K562 (cell line): Measurements from ENCODE around the gene SCN8A. TPM values are rescaled to one million over a fixed set of nuclear protein-coding genes. Genes with fewer than 3 reads are reported as not detected.

Experiments
- ATAC-seq: fragments of 200-7000 bp; cut with Tn5 transposase; 3 replicates; pipeline ENCODE4 v1.9.1; 2020; ENCODE audit warnings: moderate library complexity
- BruUV-seq: library from RNA; stranded (reverse); fragments of 400-500 nt; replicated peaks from 2 replicates; lab custom pipeline; 2021; lab: Mats Ljungman, UMichigan
- CTCF ChIA-PET: fragments of 300-600 bp; formaldehyde crosslinking; extraction: SDS; loops from one replicate; lab custom pipeline; 2021; ENCODE audit warnings: low intra/inter-chr PET ratio; lab: Yijun Ruan, JAX
- POLR2A ChIA-PET: fragments of 300-600, 350-650 bp; sonication (Branson Sonifier 250); formaldehyde crosslinking; extraction: SDS; loops from one replicate; lab custom pipeline; 2021; ENCODE audit warnings: antibody characterized with exemption, inconsistent platforms; lab: Yijun Ruan, JAX
- DNase-seq, 4 experiments: peaks; one replicate each; pipeline versions ENCODE4 v3.0.0 to v3.0.0-alpha.2; 2011 to 2018; ENCODE audit warnings: low spot score in 3 of 4, mixed read lengths in 3 of 4; ENCODE audit errors: extremely low read depth in 1 of 4
- FAIRE-seq: peaks from 2 replicates; lab custom pipeline; 2011; peaks lifted over from hg19 to GRCh38; lab: Jason Lieb, UNC
- H2AFZ ChIP-seq: 2 replicates; pipeline ENCODE4 v1.6.0; 2011; ENCODE audit warnings: low read depth, low read length, control low read depth, inconsistent platforms
- H3K27ac ChIP-seq: fragments of 200-600 bp; 3 replicates; pipeline ENCODE4 v1.8.0; 2011; ENCODE audit warnings: low read depth, mild to moderate bottlenecking, control low read depth, inconsistent platforms, low read length, moderate library complexity, mixed read lengths; ENCODE audit errors: extremely low read depth
- H3K27me3 ChIP-seq, 2 experiments: fragments of 300-600 bp in 1 of 2; 2 replicates in 1 of 2; 3 replicates in 1 of 2; pipeline versions ENCODE4 v1.6.0 to v1.8.0; 2011; ENCODE audit warnings: inconsistent platforms in 2 of 2, low read length in 2 of 2, mild to moderate bottlenecking in 1 of 2, mixed read lengths in 1 of 2, moderate library complexity in 1 of 2; ENCODE audit not compliant: control insufficient read depth in 2 of 2, insufficient read depth in 2 of 2
- H3K36me3 ChIP-seq: fragments of 300-600 bp; 3 replicates; pipeline ENCODE4 v1.8.0; 2011; ENCODE audit warnings: mild to moderate bottlenecking, low read length, inconsistent platforms; ENCODE audit not compliant: control insufficient read depth, insufficient read depth
- H3K4me1 ChIP-seq, 2 experiments: fragments of 200-600 bp in 1 of 2; replicated peaks in 1 of 2; 2 replicates in 1 of 2; 3 replicates in 1 of 2; pipeline versions ENCODE4 v1.5.1 to v1.8.0; 2011; ENCODE audit warnings: inconsistent platforms in 2 of 2, low read length in 2 of 2, mild to moderate bottlenecking in 1 of 2, mixed read lengths in 1 of 2, moderate library complexity in 1 of 2; ENCODE audit not compliant: control insufficient read depth in 2 of 2, insufficient read depth in 2 of 2
- H3K4me2 ChIP-seq: 2 replicates; pipeline ENCODE4 v1.6.1; 2011; ENCODE audit warnings: low read length, control low read depth, inconsistent platforms, mixed read lengths; ENCODE audit not compliant: insufficient read depth
- H3K4me3 ChIP-seq: fragments of 200-600 bp; sonication (generic), shearing (Covaris generic); 2 replicates; pipeline ENCODE4 v1.5.1; 2016; ENCODE audit warnings: control low read depth, inconsistent platforms
- H3K79me2 ChIP-seq: fragments of 200-600 bp; 3 replicates; pipeline ENCODE4 v1.8.0; 2011; ENCODE audit warnings: low read length, inconsistent platforms; ENCODE audit not compliant: control insufficient read depth, insufficient read depth
- H3K9ac ChIP-seq, 2 experiments: 2 replicates each; pipeline versions ENCODE4 v1.6.0 to v1.6.1; 2011; ENCODE audit warnings: low read depth in 2 of 2, low read length in 2 of 2, control low read depth in 1 of 2, inconsistent platforms in 1 of 2, mild to moderate bottlenecking in 1 of 2, mixed read lengths in 1 of 2; ENCODE audit not compliant: insufficient read depth in 1 of 2
- H3K9me1 ChIP-seq: one replicate; pipeline ENCODE4 v1.6.0; 2011; ENCODE audit warnings: inconsistent platforms, mild to moderate bottlenecking, low read length, moderate library complexity; ENCODE audit not compliant: control insufficient read depth, insufficient read depth
- H3K9me3 ChIP-seq: replicated peaks from 2 replicates; pipeline ENCODE4 v1.5.1; 2011; ENCODE audit warnings: low read depth, low read length, inconsistent platforms; ENCODE audit not compliant: control insufficient read depth, insufficient read depth
- H4K20me1 ChIP-seq: replicated peaks from 2 replicates; pipeline ENCODE4 v1.6.1; 2011; ENCODE audit warnings: low read length, inconsistent platforms, mixed read lengths; ENCODE audit not compliant: control insufficient read depth, insufficient read depth
- CGGBP1 ChIP-seq: fragments of 250-450 bp; sonication (Bioruptor Pico); IDR thresholded peaks from 2 replicates; pipeline ENCODE4 v1.9.0; 2021; ENCODE audit warnings: mild to moderate bottlenecking
- CTBP1 ChIP-seq: fragments of 450-650 bp; IDR thresholded peaks from 2 replicates; pipeline ENCODE4 v1.6.1; 2016; ENCODE audit warnings: borderline replicate concordance
- ELF2 ChIP-seq: fragments of 250-450 bp; sonication (Bioruptor Pico); IDR thresholded peaks from 2 replicates; pipeline ENCODE4 v1.5.0; 2021; ENCODE audit warnings: mild to moderate bottlenecking
- ID3 ChIP-seq, 2 experiments: fragments of 250-450 bp in 1 of 2; fragments of 450-650 bp in 1 of 2; sonication (Bioruptor Pico) in 1 of 2; IDR thresholded peaks; 2 replicates each; pipeline versions ENCODE4 v1.6.1 to v1.8.0; 2016 to 2021; ENCODE audit warnings: mild to moderate bottlenecking in 2 of 2, moderate library complexity in 2 of 2, missing compliant biosample characterization in 1 of 2, missing genetic modification characterization in 1 of 2
- ILK ChIP-seq: fragments of 450-650 bp; IDR thresholded peaks from 2 replicates; pipeline ENCODE4 v1.6.1; 2016; ENCODE audit warnings: missing genetic modification characterization, low read depth, mild to moderate bottlenecking, missing compliant biosample characterization, moderate library complexity, borderline replicate concordance
- MTA2 ChIP-seq: fragments of 450-650 bp; IDR thresholded peaks from 2 replicates; pipeline ENCODE4 v1.6.1; 2016; ENCODE audit warnings: low read depth
- MYBL2 ChIP-seq, 2 experiments: fragments of 450-650 bp in 1 of 2; sonication (generic) in 1 of 2; formaldehyde crosslinking in 1 of 2; IDR thresholded peaks; 2 replicates each; pipeline versions ENCODE4 v1.6.1 to v1.8.1; 2017 to 2022; ENCODE audit warnings: borderline replicate concordance in 1 of 2, inconsistent platforms in 1 of 2, low read depth in 1 of 2, mild to moderate bottlenecking in 1 of 2, missing genetic modification reagents in 1 of 2, moderate library complexity in 1 of 2
- SMAD3 ChIP-seq: fragments of 450-650 bp; formaldehyde crosslinking; conservative IDR thresholded peaks from 2 replicates; pipeline ENCODE4 v1.4.0; 2020; ENCODE audit warnings: mild to moderate bottlenecking
- TARDBP ChIP-seq: fragments of 450-650 bp; IDR thresholded peaks from 2 replicates; pipeline ENCODE4 v1.6.1; 2016
- UBTF ChIP-seq, 2 experiments: IDR thresholded peaks; 2 replicates each; pipeline ENCODE4 v1.6.1; 2012; ENCODE audit warnings: improper control_type of control experiment in 2 of 2, low read depth in 2 of 2, low read length in 2 of 2, borderline replicate concordance in 1 of 2
- ZC3H4 ChIP-seq: sonication (generic); formaldehyde crosslinking; IDR thresholded peaks from 2 replicates; pipeline ENCODE4 v1.9.0; 2021; ENCODE audit warnings: missing genetic modification reagents, borderline replicate concordance
- WGBS: fragments of 100-300 bp; shearing (Covaris generic); methylation state at CpG from one replicate; pipeline ENCODE4 v1.1.6; 2016; ENCODE audit warnings: low coverage, mixed read lengths; ENCODE audit not compliant: insufficient coverage; ENCODE audit errors: missing lambda C conversion rate; 5-methylcytosine and 5-hydroxymethylcytosine counted together
- in situ Hi-C: fragments of 300-500 bp; cut with MboI; formaldehyde crosslinking; loops from 4 replicates; pipeline ENCODE4 v1.15.0; 2018; ENCODE audit warnings: inconsistent platforms, mixed read lengths
- intact Hi-C: fragments of 100-400 bp; cut with micrococcal nuclease; formaldehyde crosslinking; loops from 2 replicates; pipeline ENCODE4 v1.14.2; 2022
- polyA plus RNA-seq, 8 experiments: library from polyadenylated mRNA; depleted of rRNA in 4 of 8; stranded (reverse) in 5 of 8; unstranded in 3 of 8; fragments of >200 nt; fragmentation: Nextera tagmentation in 2 of 8; fragmentation: Illumina TruSeq in 1 of 8; extraction: Ambion mirVana in 2 of 8; extraction: Trizol in 1 of 8; gene quantifications; 2 replicates each; pipeline versions ENCODE4 v1.2.1 to v1.2.3, GENCODE V29; 2011 to 2014; ENCODE audit warnings: inconsistent platforms in 1 of 8, missing spikeins in 1 of 8
- total RNA-seq, 7 experiments: library from RNA; depleted of rRNA in 6 of 7; stranded (reverse); fragments of >200 nt in 6 of 7; fragmentation: Illumina TruSeq in 2 of 7; extraction: Trizol in 2 of 7; gene quantifications; 2 replicates each; pipeline versions ENCODE4 v1.2.1 to v1.2.3, GENCODE V29; 2011 to 2021; ENCODE audit warnings: low replicate concordance in 1 of 7
- TF ChIP-seq, protein P1 (sequence below): fragments of 250-450 bp; sonication (Bioruptor Pico); IDR thresholded peaks from 2 replicates; pipeline ENCODE4 v1.5.1; 2021; ENCODE audit warnings: mild to moderate bottlenecking
- TF ChIP-seq, protein P2 (sequence below): fragments of 450-650 bp; formaldehyde crosslinking; IDR thresholded peaks from 2 replicates; pipeline ENCODE4 v1.4.0; 2020; ENCODE audit warnings: mild to moderate bottlenecking, mixed read lengths

SCN8A gene
- total and polyA plus RNA-seq, 9 of the 15 experiments (the other 6 are each of a cell fraction or from before 2014, with no cell fraction given), result 0.03 to 0.29 (median 0.15) TPM; not detected in 1

- no peaks in the 10 kb centered on the region for H3K9me1 ChIP-seq
- H2AFZ ChIP-seq, result no peak overlapping the region
- H3K9ac ChIP-seq, result no peak overlapping the region
- intact Hi-C loops (loop anchor here (10.0 kb wide), 1 partner anchor 294 kb away; no protein-coding TSS in a partner anchor), in situ Hi-C loops (no loop called here)
- H3K27ac ChIP-seq, result no peak overlapping the region
- CTCF ChIA-PET, result interaction anchor here (0.6 kb wide), 1 partner anchor 19 kb away, joined by 3 read pairs; no protein-coding TSS in a partner anchor
- ATAC-seq (no peak), DNase-seq (no peak), FAIRE-seq (no peak)
- no peaks in the 10 kb centered on the region for H3K79me2 ChIP-seq
- H4K20me1 ChIP-seq, result peaks cover 10% of the 10 kb centered on the region
- no peaks in the 10 kb centered on the region for H3K9me3 ChIP-seq
- no peaks in the 10 kb centered on the region for H3K36me3 ChIP-seq
- H3K4me3 ChIP-seq, result no peak overlapping the region
- WGBS, result 15% methylated on average over 5 of the region's 5 CpGs
- peaks cover 3 to 12% of the 10 kb centered on the region in 2 experiments; a peak in 3 of 5 replicates for H3K4me1 ChIP-seq
- peaks cover 19 to 68% of the 10 kb centered on the region in 2 experiments; a peak in 4 of 5 replicates for H3K27me3 ChIP-seq
- no peak overlapping the region for H3K4me2 ChIP-seq
- POLR2A ChIA-PET, result interaction anchor here (0.6 kb wide), 1 partner anchor 46 kb away, joined by 3 read pairs; no protein-coding TSS in a partner anchor
- TF ChIP-seq ID3 (CRISPR knock-in tag; IDR thresholded peaks at IDR 0.05), result no peak
- TF ChIP-seq ID3 (tag; IDR thresholded peaks at IDR 0.05), result no peak
- TF ChIP-seq ELF2 (CRISPR knock-in tag), result no peak
- TF ChIP-seq MYBL2 (IDR thresholded peaks at IDR 0.05; ENCODE audit: low read depth), result no peak
- TF ChIP-seq MYBL2 (CRISPR knock-in tag; IDR thresholded peaks at IDR 0.05; ENCODE audit: borderline replicate concordance), result no peak
- TF ChIP-seq ZC3H4 (CRISPR knock-in tag), result no peak
- TF ChIP-seq UBTF (IDR thresholded peaks at IDR 0.05; ENCODE audit: borderline replicate concordance in 1 of 2, low read depth in 2 of 2, low read length in 2 of 2), result no peak
- TF ChIP-seq MTA2, result no peak
- no peak for TF ChIP-seq SMAD3 (CRISPR knock-in tag)
- TF ChIP-seq ILK (tag), result no peak
- no peak for TF ChIP-seq TARDBP
- TF ChIP-seq, protein P1, sequence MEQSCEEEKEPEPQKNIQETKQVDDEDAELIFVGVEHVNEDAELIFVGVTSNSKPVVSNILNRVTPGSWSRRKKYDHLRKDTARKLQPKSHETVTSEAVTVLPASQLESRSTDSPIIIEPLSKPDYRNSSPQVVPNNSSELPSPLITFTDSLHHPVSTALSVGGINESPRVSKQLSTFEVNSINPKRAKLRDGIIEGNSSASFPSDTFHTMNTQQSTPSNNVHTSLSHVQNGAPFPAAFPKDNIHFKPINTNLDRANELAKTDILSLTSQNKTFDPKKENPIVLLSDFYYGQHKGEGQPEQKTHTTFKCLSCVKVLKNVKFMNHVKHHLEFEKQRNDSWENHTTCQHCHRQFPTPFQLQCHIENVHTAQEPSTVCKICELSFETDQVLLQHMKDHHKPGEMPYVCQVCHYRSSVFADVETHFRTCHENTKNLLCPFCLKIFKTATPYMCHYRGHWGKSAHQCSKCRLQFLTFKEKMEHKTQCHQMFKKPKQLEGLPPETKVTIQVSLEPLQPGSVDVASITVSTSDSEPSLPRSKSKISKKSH, result no peak
- TF ChIP-seq CGGBP1, result no peak
- no peak for TF ChIP-seq CTBP1
- TF ChIP-seq, protein P2, sequence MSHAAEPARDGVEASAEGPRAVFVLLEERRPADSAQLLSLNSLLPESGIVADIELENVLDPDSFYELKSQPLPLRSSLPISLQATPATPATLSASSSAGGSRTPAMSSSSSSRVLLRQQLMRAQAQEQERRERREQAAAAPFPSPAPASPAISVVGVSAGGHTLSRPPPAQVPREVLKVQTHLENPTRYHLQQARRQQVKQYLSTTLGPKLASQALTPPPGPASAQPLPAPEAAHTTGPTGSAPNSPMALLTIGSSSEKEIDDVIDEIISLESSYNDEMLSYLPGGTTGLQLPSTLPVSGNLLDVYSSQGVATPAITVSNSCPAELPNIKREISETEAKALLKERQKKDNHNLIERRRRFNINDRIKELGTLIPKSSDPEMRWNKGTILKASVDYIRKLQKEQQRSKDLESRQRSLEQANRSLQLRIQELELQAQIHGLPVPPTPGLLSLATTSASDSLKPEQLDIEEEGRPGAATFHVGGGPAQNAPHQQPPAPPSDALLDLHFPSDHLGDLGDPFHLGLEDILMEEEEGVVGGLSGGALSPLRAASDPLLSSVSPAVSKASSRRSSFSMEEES (CRISPR knock-in tag), result no peak
- BruUV-seq, result no TSS peak
These were observed 238.0 kb downstream of the SCN8A start for GRCh38 chr12:51829011-51829481.
